ENCODE data around the gene TAGAP.
"Not testable (repeated sequence)": the region's sequence is repeated elsewhere in the genome, so short reads cannot be mapped to it uniquely, and the experiment has no call there.

The TAGAP gene

GRCh38 chr6:159031846-159032245 lies 12.9 kb downstream of the TAGAP start:
- DNase-seq = no peak
- Mint-ChIP-seq H3K36me3 (ENCODE audit: low read depth) (no peaks in the 10 kb centered on the region), H3K27me3 (ENCODE audit: low read depth, poor library complexity) (peaks cover 3% of the 10 kb centered on the region), H3K4me3 (no peak overlapping the region), H3K27ac (no peak overlapping the region), H3K4me1 (no peaks in the 10 kb centered on the region), H3K9me3 (no peaks in the 10 kb centered on the region)
- no peak for TF ChIP-seq CTCF (IDR thresholded peaks at IDR 0.05)

DNA sequence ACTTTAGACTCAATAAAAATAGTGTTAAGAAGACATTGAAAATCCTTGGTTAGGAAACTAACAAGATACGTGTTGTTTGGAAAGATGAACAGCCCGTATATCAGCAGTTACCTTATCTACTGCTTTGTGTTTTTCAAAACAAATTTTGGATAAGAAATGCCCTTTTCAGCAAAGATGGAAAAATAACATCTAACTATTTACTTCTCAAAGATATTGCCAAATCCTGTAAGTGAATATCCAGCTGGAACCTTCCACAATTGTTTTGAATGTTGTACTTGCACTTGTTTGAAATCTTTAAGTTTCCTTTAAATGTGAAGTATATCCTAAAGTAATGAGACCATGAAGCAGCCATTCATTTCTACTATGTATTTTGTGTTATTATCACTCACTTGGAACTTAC lies 14.6 kb downstream of the TAGAP start:
- peaks cover 8% of the 10 kb centered on the region for H3K36me3 Mint-ChIP-seq (ENCODE audit: low read depth)
- H3K27me3 Mint-ChIP-seq (ENCODE audit: low read depth, poor library complexity) = peaks cover 3% of the 10 kb centered on the region
- no peak for TF ChIP-seq CTCF (IDR thresholded peaks at IDR 0.05)
- no peaks in the 10 kb centered on the region for H3K4me1 Mint-ChIP-seq
- no peak overlapping the region for H3K27ac Mint-ChIP-seq
- DNase-seq = no peak
- peaks cover 9% of the 10 kb centered on the region for H3K9me3 Mint-ChIP-seq
- H3K4me3 Mint-ChIP-seq = no peak overlapping the region

- H3K4me1 Mint-ChIP-seq; H3K27me3 Mint-ChIP-seq (ENCODE audit: low read depth, poor library complexity); H3K4me3 Mint-ChIP-seq; DNase-seq; H3K27ac Mint-ChIP-seq: not testable (repeated sequence)
- Mint-ChIP-seq H3K9me3 (peaks cover 34% of the 10 kb centered on the region), H3K36me3 (ENCODE audit: low read depth) (peaks cover 15% of the 10 kb centered on the region)
Measured at GRCh38 chr6:159025224-159025623, 19.6 kb downstream of the TAGAP start.

- H3K36me3 Mint-ChIP-seq (ENCODE audit: low read depth) = peaks cover 15% of the 10 kb centered on the region
- H3K27me3 Mint-ChIP-seq (ENCODE audit: low read depth, poor library complexity) = peaks cover 3% of the 10 kb centered on the region
- H3K9me3 Mint-ChIP-seq = peaks cover 34% of the 10 kb centered on the region
- H3K27ac Mint-ChIP-seq = no peak overlapping the region
- TF ChIP-seq CTCF (IDR thresholded peaks at IDR 0.05) = no peak
- no peak for DNase-seq
- H3K4me3 Mint-ChIP-seq = no peak overlapping the region
- H3K4me1 Mint-ChIP-seq = no peaks in the 10 kb centered on the region
Measured at GRCh38 chr6:159023893-159024292, 20.9 kb downstream of the TAGAP start.

DNA sequence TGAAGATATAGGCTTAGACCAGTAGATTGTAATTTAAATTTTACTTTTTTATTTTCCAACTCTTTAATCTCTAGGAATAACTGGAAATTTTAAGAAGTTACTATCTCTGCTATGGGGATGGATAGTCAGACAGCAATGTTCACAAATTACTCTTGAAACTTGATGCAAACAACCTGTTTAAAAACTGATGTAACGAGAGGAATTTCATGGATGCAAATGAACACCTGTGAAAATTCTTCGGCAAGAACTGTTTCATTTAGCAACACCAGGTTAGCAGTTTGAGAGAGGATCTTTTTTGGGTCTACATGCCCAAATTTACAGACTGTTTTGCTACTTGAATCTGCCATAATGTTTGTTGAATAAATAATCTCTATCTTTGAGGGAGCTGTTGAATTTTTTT lies 24.8 kb downstream of the TAGAP start:
- no peak for DNase-seq
- H3K36me3 Mint-ChIP-seq (ENCODE audit: low read depth) = peaks cover 7% of the 10 kb centered on the region
- H3K9me3 Mint-ChIP-seq = peaks cover 30% of the 10 kb centered on the region
- TF ChIP-seq CTCF (IDR thresholded peaks at IDR 0.05) = no peak
- H3K4me3 Mint-ChIP-seq = no peak overlapping the region
- no peak overlapping the region for H3K27ac Mint-ChIP-seq
- no peaks in the 10 kb centered on the region for H3K4me1 Mint-ChIP-seq
- peaks cover 3% of the 10 kb centered on the region for H3K27me3 Mint-ChIP-seq (ENCODE audit: low read depth, poor library complexity)

DNA sequence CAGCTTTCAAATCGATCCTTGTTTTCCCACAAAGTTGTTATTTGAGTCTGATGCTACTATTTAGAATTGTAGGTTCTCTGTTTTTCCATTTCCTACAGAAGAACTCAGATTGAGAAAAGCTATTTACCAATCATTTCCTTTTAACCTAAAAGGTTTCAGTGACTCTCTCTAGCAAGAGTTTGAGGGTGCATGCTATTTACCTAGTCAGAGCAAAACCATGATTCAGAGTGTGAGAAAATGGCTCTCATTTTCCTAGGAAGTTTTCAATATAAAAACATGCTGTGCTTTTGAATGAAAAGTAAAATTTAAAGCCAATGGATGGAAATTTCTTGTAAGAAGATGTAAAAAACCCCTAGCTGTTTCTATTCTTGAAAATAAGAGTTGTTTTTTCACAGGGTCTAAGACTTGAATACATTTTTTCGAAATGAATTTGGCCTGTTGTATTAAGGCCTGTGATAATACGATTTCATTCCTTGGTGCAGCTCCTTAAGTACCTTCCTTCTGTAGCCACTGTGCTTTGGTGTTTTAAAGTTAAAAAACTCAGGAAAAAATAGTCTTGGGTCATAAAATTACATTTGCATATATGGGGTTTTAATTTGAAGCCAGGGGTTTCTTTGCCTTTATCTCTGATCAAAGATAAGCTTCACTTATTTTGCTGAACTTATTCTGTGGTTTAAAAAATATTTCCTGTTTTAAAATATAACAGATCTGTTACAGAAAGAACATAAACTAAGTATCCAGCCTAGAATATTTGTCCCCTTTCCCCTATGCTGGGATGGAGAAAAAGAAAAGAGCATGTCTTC lies 26.8 kb downstream of the TAGAP start:
- Mint-ChIP-seq H3K27ac (no peak overlapping the region), H3K27me3 (ENCODE audit: low read depth, poor library complexity) (no peaks in the 10 kb centered on the region), H3K4me1 (no peaks in the 10 kb centered on the region), H3K36me3 (ENCODE audit: low read depth) (no peaks in the 10 kb centered on the region), H3K4me3 (no peak overlapping the region), H3K9me3 (peaks cover 11% of the 10 kb centered on the region)
- no peak for DNase-seq
- TF ChIP-seq CTCF (IDR thresholded peaks at IDR 0.05) = no peak
